ENCODE results near the gene TMEM59L. TPM values are rescaled to one million over a fixed set of nuclear protein-coding genes. Genes with fewer than 3 reads are reported as not detected.

TMEM59L gene
- total and polyA plus RNA-seq, 2 of the 13 experiments (the other 11 are each of a cell fraction or from before 2014, with no cell fraction given), result 0.97 to 5.5 TPM

DNA sequence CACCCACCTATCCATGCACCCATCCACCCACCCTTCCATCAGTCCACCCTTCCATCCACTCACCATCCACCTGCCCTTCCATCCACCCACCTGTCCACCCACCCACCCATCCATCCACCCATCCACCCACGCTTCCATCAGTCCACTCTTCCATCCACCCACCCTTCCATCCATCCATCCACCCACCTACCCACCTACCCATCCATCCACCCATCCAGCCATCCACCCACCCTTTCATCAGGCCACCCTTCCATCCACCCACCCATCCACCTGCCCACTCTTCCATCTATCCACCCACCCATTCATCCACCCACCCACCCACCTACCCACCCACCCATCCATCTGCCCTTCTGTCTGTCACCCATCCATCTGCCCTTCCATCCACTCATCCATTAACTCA is 41.2 kb downstream of the TMEM59L start:
- Histone ChIP-seq H4K20me1 (ENCODE audit: insufficient read depth, low read length) (0 out of 2 replicates have a peak, but pooled peaks cover 2% of the 10 kb centered on the region), H3K4me2 (ENCODE audit: low read depth, low read length) (no peak overlapping the region), H3K9ac (ENCODE audit: insufficient read depth, low read depth, low read length) (no peak overlapping the region), H3K4me3 (replicated peaks in 1 of 3; ENCODE audit: insufficient read depth in 1 of 3, low read depth in 2 of 3, low read length in 3 of 3) (no peak overlapping the region), H3K27ac (ENCODE audit: extremely low read length, insufficient read depth, low read length) (no peak overlapping the region), H2AFZ (ENCODE audit: low read length) (no peak overlapping the region), H3K9me3 (ENCODE audit: low read length) (no peaks in the 10 kb centered on the region), H3K4me1 (ENCODE audit: insufficient read depth, low read length) (no peaks in the 10 kb centered on the region), H3K36me3 (replicated peaks in 1 of 2; ENCODE audit: control insufficient read depth in 1 of 2, insufficient read depth in 2 of 2, low read length in 2 of 2) (no peaks in the 10 kb centered on the region; a peak in 1 of 5 replicates), H3K27me3 (ENCODE audit: control insufficient read depth in 1 of 2, insufficient read depth in 2 of 2, low read length in 2 of 2) (no peaks in the 10 kb centered on the region), H3K79me2 (ENCODE audit: insufficient read depth, low read length) (no peaks in the 10 kb centered on the region)
- in situ Hi-C loops (cut with HindIII; ENCODE audit: extremely low pct_ligation_motif_present, low pct_unique_long_range_greater_than_20kb) (no loop called here), intact Hi-C loops (cut with micrococcal nuclease; ENCODE audit: unreplicated experiment) (no loop called here)
- 93% methylated on average over 1 of the region's 1 CpG for WGBS (ENCODE audit: low lambda C conversion rate)
- FAIRE-seq (no peak), ATAC-seq (no peak), DNase-seq (ENCODE audit: low spot score) (no peak)
- TF ChIP-seq RFXANK (CRISPR knock-in tag; IDR thresholded peaks at IDR 0.05), result no peak
- TF ChIP-seq, protein P1, sequence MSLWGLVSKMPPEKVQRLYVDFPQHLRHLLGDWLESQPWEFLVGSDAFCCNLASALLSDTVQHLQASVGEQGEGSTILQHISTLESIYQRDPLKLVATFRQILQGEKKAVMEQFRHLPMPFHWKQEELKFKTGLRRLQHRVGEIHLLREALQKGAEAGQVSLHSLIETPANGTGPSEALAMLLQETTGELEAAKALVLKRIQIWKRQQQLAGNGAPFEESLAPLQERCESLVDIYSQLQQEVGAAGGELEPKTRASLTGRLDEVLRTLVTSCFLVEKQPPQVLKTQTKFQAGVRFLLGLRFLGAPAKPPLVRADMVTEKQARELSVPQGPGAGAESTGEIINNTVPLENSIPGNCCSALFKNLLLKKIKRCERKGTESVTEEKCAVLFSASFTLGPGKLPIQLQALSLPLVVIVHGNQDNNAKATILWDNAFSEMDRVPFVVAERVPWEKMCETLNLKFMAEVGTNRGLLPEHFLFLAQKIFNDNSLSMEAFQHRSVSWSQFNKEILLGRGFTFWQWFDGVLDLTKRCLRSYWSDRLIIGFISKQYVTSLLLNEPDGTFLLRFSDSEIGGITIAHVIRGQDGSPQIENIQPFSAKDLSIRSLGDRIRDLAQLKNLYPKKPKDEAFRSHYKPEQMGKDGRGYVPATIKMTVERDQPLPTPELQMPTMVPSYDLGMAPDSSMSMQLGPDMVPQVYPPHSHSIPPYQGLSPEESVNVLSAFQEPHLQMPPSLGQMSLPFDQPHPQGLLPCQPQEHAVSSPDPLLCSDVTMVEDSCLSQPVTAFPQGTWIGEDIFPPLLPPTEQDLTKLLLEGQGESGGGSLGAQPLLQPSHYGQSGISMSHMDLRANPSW (CRISPR knock-in tag; IDR thresholded peaks at IDR 0.05; ENCODE audit: borderline replicate concordance), result no peak
- ChIA-PET CTCF (ENCODE audit: low intra/inter-chr PET ratio, low total read pairs) (no interaction called here), POLR2A (no interaction called here)
- no TSS peak for BruUV-seq (replicated peaks)

DNA sequence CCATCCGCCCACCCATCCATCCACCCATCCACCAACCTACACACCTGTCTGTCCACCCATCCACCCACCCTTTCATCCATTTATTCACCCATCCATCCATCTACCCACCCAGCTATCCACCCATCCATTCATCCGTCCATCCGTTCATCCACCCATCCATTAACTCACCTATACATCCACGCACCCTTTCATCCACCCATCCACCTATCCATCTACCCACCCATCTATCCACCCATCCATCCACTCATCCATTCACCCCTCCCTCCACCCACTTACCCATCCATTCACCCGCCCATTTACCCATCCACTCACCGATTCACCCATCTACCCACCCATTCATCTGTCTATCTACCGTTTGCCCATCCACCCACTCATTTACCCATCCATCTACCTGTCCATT is 41.8 kb downstream of the TMEM59L start:
- DNase-seq (ENCODE audit: low spot score) (no peak), FAIRE-seq (no peak), ATAC-seq (no peak)
- no peak for TF ChIP-seq ZSCAN25 (CRISPR knock-in tag; IDR thresholded peaks at IDR 0.05)
- TF ChIP-seq, protein P2, sequence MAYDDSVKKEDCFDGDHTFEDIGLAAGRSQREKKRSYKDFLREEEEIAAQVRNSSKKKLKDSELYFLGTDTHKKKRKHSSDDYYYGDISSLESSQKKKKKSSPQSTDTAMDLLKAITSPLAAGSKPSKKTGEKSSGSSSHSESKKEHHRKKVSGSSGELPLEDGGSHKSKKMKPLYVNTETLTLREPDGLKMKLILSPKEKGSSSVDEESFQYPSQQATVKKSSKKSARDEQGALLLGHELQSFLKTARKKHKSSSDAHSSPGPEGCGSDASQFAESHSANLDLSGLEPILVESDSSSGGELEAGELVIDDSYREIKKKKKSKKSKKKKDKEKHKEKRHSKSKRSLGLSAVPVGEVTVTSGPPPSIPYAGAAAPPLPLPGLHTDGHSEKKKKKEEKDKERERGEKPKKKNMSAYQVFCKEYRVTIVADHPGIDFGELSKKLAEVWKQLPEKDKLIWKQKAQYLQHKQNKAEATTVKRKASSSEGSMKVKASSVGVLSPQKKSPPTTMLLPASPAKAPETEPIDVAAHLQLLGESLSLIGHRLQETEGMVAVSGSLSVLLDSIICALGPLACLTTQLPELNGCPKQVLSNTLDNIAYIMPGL (CRISPR knock-in tag; IDR thresholded peaks at IDR 0.05; ENCODE audit: borderline replicate concordance in 1 of 2, low read depth in 1 of 2), result no peak
- TF ChIP-seq, protein P3, sequence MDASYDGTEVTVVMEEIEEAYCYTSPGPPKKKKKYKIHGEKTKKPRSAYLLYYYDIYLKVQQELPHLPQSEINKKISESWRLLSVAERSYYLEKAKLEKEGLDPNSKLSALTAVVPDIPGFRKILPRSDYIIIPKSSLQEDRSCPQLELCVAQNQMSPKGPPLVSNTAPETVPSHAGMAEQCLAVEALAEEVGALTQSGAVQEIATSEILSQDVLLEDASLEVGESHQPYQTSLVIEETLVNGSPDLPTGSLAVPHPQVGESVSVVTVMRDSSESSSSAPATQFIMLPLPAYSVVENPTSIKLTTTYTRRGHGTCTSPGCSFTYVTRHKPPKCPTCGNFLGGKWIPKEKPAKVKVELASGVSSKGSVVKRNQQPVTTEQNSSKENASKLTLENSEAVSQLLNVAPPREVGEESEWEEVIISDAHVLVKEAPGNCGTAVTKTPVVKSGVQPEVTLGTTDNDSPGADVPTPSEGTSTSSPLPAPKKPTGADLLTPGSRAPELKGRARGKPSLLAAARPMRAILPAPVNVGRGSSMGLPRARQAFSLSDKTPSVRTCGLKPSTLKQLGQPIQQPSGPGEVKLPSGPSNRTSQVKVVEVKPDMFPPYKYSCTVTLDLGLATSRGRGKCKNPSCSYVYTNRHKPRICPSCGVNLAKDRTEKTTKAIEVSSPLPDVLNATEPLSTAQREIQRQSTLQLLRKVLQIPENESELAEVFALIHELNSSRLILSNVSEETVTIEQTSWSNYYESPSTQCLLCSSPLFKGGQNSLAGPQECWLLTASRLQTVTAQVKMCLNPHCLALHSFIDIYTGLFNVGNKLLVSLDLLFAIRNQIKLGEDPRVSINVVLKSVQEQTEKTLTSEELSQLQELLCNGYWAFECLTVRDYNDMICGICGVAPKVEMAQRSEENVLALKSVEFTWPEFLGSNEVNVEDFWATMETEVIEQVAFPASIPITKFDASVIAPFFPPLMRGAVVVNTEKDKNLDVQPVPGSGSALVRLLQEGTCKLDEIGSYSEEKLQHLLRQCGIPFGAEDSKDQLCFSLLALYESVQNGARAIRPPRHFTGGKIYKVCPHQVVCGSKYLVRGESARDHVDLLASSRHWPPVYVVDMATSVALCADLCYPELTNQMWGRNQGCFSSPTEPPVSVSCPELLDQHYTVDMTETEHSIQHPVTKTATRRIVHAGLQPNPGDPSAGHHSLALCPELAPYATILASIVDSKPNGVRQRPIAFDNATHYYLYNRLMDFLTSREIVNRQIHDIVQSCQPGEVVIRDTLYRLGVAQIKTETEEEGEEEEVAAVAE (CRISPR knock-in tag; IDR thresholded peaks at IDR 0.05; ENCODE audit: borderline replicate concordance), result no peak
- TF ChIP-seq NFYC (CRISPR knock-in tag; IDR thresholded peaks at IDR 0.05), result no peak
- TF ChIP-seq PRPF4 (IDR thresholded peaks at IDR 0.05; ENCODE audit: low read depth, low read length, poor library complexity, severe bottlenecking), result no peak
- TF ChIP-seq JDP2 (CRISPR knock-in tag; IDR thresholded peaks at IDR 0.05; ENCODE audit: borderline replicate concordance), result no peak
- H3K9me3 ChIP-seq (ENCODE audit: low read length), result no peaks in the 10 kb centered on the region
- H3K4me1 ChIP-seq (ENCODE audit: insufficient read depth, low read length), result no peaks in the 10 kb centered on the region
- intact Hi-C loops (cut with micrococcal nuclease; ENCODE audit: unreplicated experiment) (no loop called here), in situ Hi-C loops (cut with HindIII; ENCODE audit: extremely low pct_ligation_motif_present, low pct_unique_long_range_greater_than_20kb) (no loop called here)
- CTCF ChIA-PET (ENCODE audit: low intra/inter-chr PET ratio, low total read pairs), result no interaction called here
- no peaks in the 10 kb centered on the region for H3K79me2 ChIP-seq (ENCODE audit: insufficient read depth, low read length)
- no peaks in the 10 kb centered on the region for H3K27me3 ChIP-seq (ENCODE audit: control insufficient read depth in 1 of 2, insufficient read depth in 2 of 2, low read length in 2 of 2)
- no peaks in the 10 kb centered on the region for H3K36me3 ChIP-seq (replicated peaks in 1 of 2; ENCODE audit: control insufficient read depth in 1 of 2, insufficient read depth in 2 of 2, low read length in 2 of 2)
- no peak overlapping the region for H3K27ac ChIP-seq (ENCODE audit: extremely low read length, insufficient read depth, low read length)
- H3K4me3 ChIP-seq (replicated peaks in 1 of 3; ENCODE audit: insufficient read depth in 1 of 3, low read depth in 2 of 3, low read length in 3 of 3), result no peak overlapping the region
- BruUV-seq (replicated peaks), result no TSS peak
- H3K9ac ChIP-seq (ENCODE audit: insufficient read depth, low read depth, low read length), result no peak overlapping the region
- H4K20me1 ChIP-seq (ENCODE audit: insufficient read depth, low read length), result 0 out of 2 replicates have a peak, but pooled peaks cover 2% of the 10 kb centered on the region
- POLR2A ChIA-PET, result no interaction called here
- no peak overlapping the region for H3K4me2 ChIP-seq (ENCODE audit: low read depth, low read length)
- 97% methylated on average over 7 of the region's 7 CpGs for WGBS (ENCODE audit: low lambda C conversion rate)
- no peak overlapping the region for H2AFZ ChIP-seq (ENCODE audit: low read length)
